Fibroblast of lung (primary cell): ENCODE results near the gene BAG1.

Experiments
- CTCF ChIP-seq, 2 donors: IDR thresholded peaks in 1 of 2; conservative IDR thresholded peaks in 1 of 2; 1 replicate in 1 of 2; 2 replicates in 1 of 2; pipeline ENCODE4 v1.5.1; 2011 to 2012; ENCODE audit warnings: low read length in 2 of 2, control low read depth in 1 of 2, inconsistent platforms in 1 of 2, low read depth in 1 of 2, mild to moderate bottlenecking in 1 of 2
- EZH2 ChIP-seq: IDR thresholded peaks from 2 replicates; pipeline ENCODE4 v1.5.1; 2012; ENCODE audit warnings: low read length, control low read depth, mild to moderate bottlenecking; ENCODE audit errors: missing control alignments

GRCh38 chr9:33239921-33240320 lies 24.6 kb downstream of the BAG1 start, which contains the start of gene SPINK4:
- TF ChIP-seq CTCF (conservative IDR thresholded peaks at IDR 0.05 in 1 of 2, IDR thresholded peaks at IDR 0.05 in 1 of 2; ENCODE audit: low read depth in 1 of 2, low read length in 2 of 2): no peak
- no peak for TF ChIP-seq EZH2
